Kidney capillary endothelial cell (primary cell): ENCODE data around the gene ELP4.
"Not testable (repeated sequence)": the region's sequence is repeated elsewhere in the genome, so short reads cannot be mapped to it uniquely, and the experiment has no call there.

Experiments used
- DNase-seq: peaks from one replicate; pipeline ENCODE4 v3.0.0-alpha.2; 2018; ENCODE audit warnings: low spot score

The ELP4 gene

GRCh38 chr11:31555938-31556337 lies 46.4 kb downstream of the ELP4 start:
- DNase-seq: no peak

GRCh38 chr11:31558001-31558400 lies 48.4 kb downstream of the ELP4 start:
- DNase-seq: no peak

GRCh38 chr11:31560842-31561476 lies 51.4 kb downstream of the ELP4 start:
- DNase-seq: no peak

DNA sequence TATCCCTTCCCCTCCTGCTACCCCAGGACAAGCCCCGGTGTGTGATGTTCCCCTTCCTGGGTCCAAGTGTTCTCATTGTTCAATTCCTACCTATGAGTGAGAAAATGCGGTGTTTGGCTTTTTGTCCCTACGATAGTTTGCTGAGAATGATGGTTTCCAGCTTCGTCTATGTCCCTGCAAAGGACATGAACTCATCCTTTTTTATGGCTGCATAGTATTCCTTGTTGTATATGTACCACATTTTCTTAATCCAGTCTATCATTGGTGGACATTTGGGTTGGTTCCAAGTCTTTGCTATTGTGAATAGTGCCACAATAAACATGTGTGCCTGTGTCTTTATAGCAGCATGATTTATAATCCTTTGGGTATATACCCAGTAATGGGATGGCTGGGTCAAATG lies 55.0 kb downstream of the ELP4 start:
- DNase-seq: not testable (repeated sequence)

DNA sequence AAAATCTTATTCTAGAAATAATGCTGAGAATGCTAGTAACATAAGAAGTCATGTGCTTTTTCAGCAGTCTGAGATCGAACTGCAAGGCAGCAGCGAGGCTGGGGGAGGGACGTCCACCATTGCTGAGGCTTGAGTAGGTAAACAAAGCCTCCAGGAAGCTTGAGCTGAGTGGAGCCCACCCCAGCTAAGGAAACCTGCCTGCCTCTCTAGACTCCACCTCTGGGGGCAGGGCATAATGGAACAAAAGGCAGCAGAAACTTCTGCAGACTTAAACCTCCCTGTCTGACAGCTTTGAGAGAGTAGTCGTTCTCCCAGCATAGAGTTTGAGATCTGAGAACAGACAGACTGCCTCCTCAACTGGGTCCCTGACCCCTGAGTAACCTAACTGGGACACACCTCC lies 64.6 kb downstream of the ELP4 start:
- not testable (repeated sequence) for DNase-seq

GRCh38 chr11:31575764-31576163 lies 66.2 kb downstream of the ELP4 start:
- not testable (repeated sequence) for DNase-seq

GRCh38 chr11:31579412-31579811 lies 69.8 kb downstream of the ELP4 start:
- not testable (repeated sequence) for DNase-seq

DNA sequence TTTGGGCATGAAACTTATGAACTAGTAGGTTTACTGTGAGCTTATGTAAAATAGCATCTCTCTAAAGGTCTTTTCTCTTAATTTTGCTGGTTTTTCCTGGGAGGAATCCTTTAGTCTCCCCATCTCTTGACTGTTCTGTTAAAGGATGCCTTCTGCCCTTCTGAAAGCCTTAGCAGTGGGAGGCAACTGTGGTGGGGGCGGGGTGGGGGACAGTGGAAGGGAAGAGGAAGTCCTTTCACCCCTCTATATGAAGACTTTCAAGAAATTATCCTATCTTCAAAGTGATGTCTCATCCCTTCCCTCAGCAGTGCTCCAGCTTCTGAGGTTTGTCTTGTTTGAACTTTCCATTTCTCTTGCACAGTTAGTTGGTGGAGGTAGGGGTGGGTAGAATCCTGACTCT lies 73.1 kb downstream of the ELP4 start:
- no peak for DNase-seq

GRCh38 chr11:31598454-31598853 lies 88.9 kb downstream of the ELP4 start:
- no peak for DNase-seq

DNA sequence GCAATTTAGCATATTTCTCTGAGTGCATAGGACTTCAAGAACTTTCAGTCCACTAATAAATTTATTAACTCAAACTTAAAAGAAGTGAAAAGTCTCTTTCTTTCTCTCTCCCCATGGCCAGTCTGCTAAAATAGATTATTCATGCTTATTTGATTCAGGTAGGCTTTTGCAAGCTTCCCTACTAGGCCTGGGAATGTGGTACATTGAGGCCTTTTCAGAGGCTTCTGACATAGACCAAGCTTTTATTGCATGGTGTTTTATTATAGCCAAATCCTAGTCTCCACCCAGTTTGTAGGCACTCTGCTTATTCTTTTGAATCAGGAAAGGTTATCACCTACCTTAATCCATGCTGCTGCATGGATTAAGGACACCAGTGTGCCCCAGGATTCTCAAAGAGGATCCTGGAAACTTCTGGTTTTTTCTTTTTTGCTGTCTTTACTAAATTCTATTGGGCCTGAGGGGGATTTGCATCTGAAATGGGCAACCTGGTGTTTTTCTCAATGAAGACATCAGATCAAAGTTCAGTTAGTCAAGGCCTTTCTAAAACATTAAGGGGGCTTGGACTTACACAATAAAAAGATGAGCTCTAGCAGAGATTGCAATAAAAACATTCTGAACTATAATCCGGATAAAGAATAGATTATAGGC lies 92.2 kb downstream of the ELP4 start:
- no peak for DNase-seq

- DNase-seq: no peak
These were observed 97.3 kb downstream of the ELP4 start for GRCh38 chr11:31606893-31607292.

GRCh38 chr11:31607914-31608313 lies 98.3 kb downstream of the ELP4 start:
- no peak for DNase-seq

DNA sequence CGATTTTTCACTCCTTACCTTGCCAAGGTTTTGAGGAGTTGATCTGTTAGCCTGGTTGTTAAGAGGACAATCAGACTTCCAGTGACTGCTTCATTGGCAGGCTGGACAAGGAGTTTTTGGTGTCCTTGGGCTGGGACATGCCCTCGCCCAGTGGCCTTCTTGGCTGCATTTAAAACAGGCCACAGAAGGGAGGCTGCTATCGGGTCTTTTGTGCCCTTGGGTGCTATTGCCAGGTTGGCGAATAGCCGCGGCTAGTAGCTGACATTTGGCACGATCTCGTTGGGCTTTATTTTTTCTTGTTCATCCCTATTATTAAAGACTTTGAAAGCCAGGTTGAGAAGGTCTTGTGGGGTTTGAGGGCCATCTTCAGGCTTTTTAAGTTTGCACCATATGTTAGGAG lies 99.4 kb downstream of the ELP4 start:
- no peak for DNase-seq

GRCh38 chr11:31610544-31610943 lies 101.0 kb downstream of the ELP4 start:
- no peak for DNase-seq

GRCh38 chr11:31617246-31617645 lies 107.7 kb downstream of the ELP4 start:
- DNase-seq: no peak

- DNase-seq: no peak
These were observed 110.4 kb downstream of the ELP4 start for GRCh38 chr11:31619980-31620379.

- DNase-seq: no peak
These were observed 110.9 kb downstream of the ELP4 start for GRCh38 chr11:31620434-31620833.

DNA sequence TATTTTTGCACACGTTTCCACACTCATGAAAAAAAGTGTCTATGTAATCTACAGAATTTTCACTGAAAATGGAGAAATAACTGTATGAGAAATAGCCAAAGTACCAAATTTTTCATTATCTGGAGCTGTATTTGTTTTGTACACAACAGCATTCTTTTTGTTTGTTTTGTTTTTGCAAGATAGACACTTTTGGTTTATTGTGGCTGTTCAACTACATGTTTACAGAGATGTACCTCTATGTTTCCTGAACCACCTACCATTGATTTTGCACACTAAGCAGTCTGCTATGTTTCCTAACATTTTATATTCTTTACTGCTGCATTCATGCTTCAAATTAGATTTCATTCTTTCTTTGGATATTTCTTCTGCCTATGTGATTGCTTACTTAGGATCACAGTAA lies 116.3 kb downstream of the ELP4 start:
- DNase-seq: no peak

DNA sequence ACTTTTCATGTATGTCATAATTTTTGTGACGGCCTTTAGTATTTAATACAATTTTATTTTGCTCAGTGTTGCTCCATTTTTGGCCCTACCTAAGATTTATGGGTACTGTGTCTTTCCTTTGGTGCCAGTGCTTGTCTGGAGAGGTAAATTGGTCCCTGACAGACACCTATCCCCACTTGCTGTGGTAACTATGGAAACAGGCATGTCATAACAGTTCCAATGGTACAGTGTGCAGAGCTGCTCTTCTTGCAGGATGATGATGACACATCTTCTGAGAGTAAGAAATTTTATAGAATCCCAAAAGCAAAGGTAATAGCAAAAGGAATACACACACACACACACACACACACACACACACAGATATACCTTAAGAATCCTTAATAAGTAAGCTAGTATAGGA lies 118.5 kb downstream of the ELP4 start:
- no peak for DNase-seq

DNA sequence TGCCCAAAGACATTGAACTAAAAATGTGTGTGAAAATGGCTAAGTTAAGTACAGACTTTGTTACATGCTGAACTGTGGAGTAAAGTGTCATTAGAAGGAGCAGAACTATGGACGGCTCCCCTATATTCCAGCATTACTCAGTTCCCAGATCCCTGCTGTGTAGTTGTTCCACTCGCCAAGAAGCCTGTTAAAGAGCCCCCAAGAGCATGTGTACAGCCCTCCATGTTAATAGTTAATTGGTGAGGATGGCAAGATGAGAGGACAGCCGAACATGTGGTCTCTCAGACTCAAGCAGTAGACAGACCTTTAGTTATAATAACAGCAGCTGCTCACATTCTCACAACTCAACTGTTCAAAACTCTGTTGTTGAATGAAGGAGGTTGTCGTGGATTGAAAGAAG lies 127.4 kb downstream of the ELP4 start:
- no peak for DNase-seq

- DNase-seq: no peak
These were observed 131.0 kb downstream of the ELP4 start for GRCh38 chr11:31640611-31641010.

GRCh38 chr11:31641477-31642062 lies 132.0 kb downstream of the ELP4 start:
- DNase-seq: peak; percentile 16

GRCh38 chr11:31643857-31644256 lies 134.3 kb downstream of the ELP4 start:
- no peak for DNase-seq

DNA sequence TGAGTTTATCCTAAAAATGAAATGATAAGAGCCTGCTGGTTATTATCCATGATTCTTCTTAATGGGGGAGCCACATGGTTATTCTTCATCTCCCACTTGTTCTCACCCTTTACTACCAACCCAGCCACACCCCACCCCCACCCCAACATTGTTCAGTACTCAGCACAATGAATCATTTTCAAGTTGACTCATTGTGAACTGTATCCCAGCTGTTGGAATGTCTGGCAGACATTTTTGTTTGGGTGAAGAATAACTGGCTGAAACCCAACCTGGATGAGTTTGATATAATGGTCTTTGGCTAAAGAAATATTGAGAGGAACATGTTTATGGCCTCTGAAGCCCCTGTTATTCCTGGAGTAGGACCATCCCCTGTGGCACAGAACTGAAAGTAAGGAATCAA lies 136.2 kb downstream of the ELP4 start:
- peak; percentile 75 for DNase-seq
